Measurements from ENCODE around the gene MAS1. TPM values are rescaled to one million over a fixed set of nuclear protein-coding genes. Genes with fewer than 3 reads are reported as not detected.

The MAS1 gene
- total and polyA plus RNA-seq, 2 donors (not counting 3 experiments of a cell fraction or from before 2014, with no cell fraction given): not detected

GRCh38 chr6:159890201-159890600 lies 587 bp upstream of the MAS1 start:
- dilution Hi-C loops (cut with MboI; ENCODE audit: extremely low pct_ligation_motif_present, low sequenced_read_pairs) (no loop called here), intact Hi-C loops (cut with micrococcal nuclease) (no loop called here)
- no peak overlapping the region for H3K9ac ChIP-seq (replicated peaks; ENCODE audit: extremely low read depth, insufficient read depth, low read length)
- ChIA-PET CTCF (no interaction called here), POLR2A (no interaction called here)
- FAIRE-seq (no peak), DNase-seq (ENCODE audit: low read depth, low spot score) (no peak)
- no peaks in the 10 kb centered on the region for H3K4me1 ChIP-seq (ENCODE audit: control insufficient read depth, extremely low read depth, insufficient read depth, low read length)
- no peak overlapping the region for H3K27ac ChIP-seq (ENCODE audit: insufficient read depth, low read depth, low read length)
- no peaks in the 10 kb centered on the region for H3K36me3 ChIP-seq (ENCODE audit: control insufficient read depth in 2 of 2, extremely low read depth in 1 of 2, insufficient read depth in 2 of 2, low read length in 2 of 2)
- no peak overlapping the region for H3K4me2 ChIP-seq (ENCODE audit: insufficient read depth, low read length)
- H3K79me2 ChIP-seq (ENCODE audit: control insufficient read depth, insufficient read depth, low read length): no peaks in the 10 kb centered on the region
- no peaks in the 10 kb centered on the region for H4K20me1 ChIP-seq (replicated peaks; ENCODE audit: control insufficient read depth, extremely low read depth, insufficient read depth, low read length)
- H3K4me3 ChIP-seq (replicated peaks in 1 of 3; ENCODE audit: insufficient read depth in 1 of 3, low read depth in 1 of 3, low read length in 3 of 3): no peak overlapping the region
- H3K9me3 ChIP-seq (replicated peaks; ENCODE audit: control insufficient read depth, insufficient read depth, low read length): no peaks in the 10 kb centered on the region
- BruUV-seq (replicated peaks): no TSS peak
- H3K27me3 ChIP-seq (ENCODE audit: control insufficient read depth in 2 of 2, insufficient read depth in 2 of 2, low read length in 2 of 2): no peaks in the 10 kb centered on the region
- no peak overlapping the region for H2AFZ ChIP-seq (ENCODE audit: low read depth, low read length)
- TF ChIP-seq EZH2 (IDR thresholded peaks at IDR 0.05; ENCODE audit: borderline replicate concordance, low read depth, low read length, severe bottlenecking): no peak
- TF ChIP-seq MAX (IDR thresholded peaks at IDR 0.05; ENCODE audit: insufficient read depth, insufficient read length): no peak
- no peak for TF ChIP-seq MYC (IDR thresholded peaks at IDR 0.05; ENCODE audit: low read depth, low read length)
- TF ChIP-seq FOS (IDR thresholded peaks at IDR 0.05; ENCODE audit: borderline replicate concordance, insufficient read depth, low read length): no peak
- TF ChIP-seq JUN (IDR thresholded peaks at IDR 0.05; ENCODE audit: borderline replicate concordance, insufficient read depth, insufficient read length, low read depth): no peak
- TF ChIP-seq GATA2 (IDR thresholded peaks at IDR 0.05; ENCODE audit: insufficient read depth, insufficient read length, low read depth, low read length): no peak
- no peak for TF ChIP-seq POLR2AphosphoS5 (IDR thresholded peaks at IDR 0.05; ENCODE audit: insufficient read depth, low read depth, low read length)
- no peak for TF ChIP-seq POLR2A (IDR thresholded peaks at IDR 0.05; ENCODE audit: low read depth, low read length)
- TF ChIP-seq CTCF (IDR thresholded peaks at IDR 0.05; ENCODE audit: extremely low read depth in 1 of 2, insufficient read depth in 1 of 2, low read depth in 1 of 2, low read length in 2 of 2): no peak
- no peaks in the 10 kb centered on the region for H3K9me1 ChIP-seq (replicated peaks; ENCODE audit: control insufficient read depth, extremely low read depth, insufficient read depth, low read length)
